Neuron (in vitro differentiated cells): ENCODE data around the gene SNPH.

Source experiments
- H2AFZ ChIP-seq: one replicate; pipeline ENCODE4 v1.6.1; 2013; ENCODE audit warnings: low read depth, mild to moderate bottlenecking, inconsistent platforms, low read length, moderate library complexity
- H3K27me3 ChIP-seq: one replicate; pipeline ENCODE4 v1.6.1; 2013; ENCODE audit warnings: low read length; ENCODE audit not compliant: insufficient read depth
- H3K36me3 ChIP-seq: one replicate; pipeline ENCODE4 v1.6.1; 2013; ENCODE audit warnings: low read length; ENCODE audit not compliant: insufficient read depth
- H3K4me1 ChIP-seq: one replicate; pipeline ENCODE4 v1.6.1; 2013; ENCODE audit warnings: low read length; ENCODE audit not compliant: insufficient read depth
- H3K4me3 ChIP-seq: 2 replicates; pipeline ENCODE4 v1.5.1; 2013; ENCODE audit warnings: mild to moderate bottlenecking, low read length, moderate library complexity
- H3K9me3 ChIP-seq: one replicate; pipeline ENCODE4 v1.6.1; 2013; ENCODE audit warnings: low read length

SNPH gene

DNA sequence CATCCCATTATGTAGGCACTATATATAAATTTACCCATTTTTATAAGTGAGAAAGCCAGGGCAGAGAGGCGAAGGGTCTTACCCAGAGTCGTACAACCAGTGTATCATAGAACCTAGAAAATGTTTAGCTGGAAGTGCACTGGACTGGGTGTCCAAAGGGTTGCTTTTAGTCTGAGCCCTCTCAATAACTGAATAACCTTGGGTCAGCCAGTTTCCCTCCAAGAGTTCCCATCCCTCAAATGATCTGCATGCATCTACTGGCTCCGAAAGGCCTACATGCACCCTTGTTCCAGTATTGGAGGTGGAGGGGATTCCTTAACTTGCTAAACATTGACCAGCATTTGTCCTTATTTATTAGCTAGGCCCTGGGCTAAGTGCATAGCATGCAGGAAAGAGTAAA lies 3.8 kb downstream of the SNPH start:
- H3K27me3 ChIP-seq = peaks cover 46% of the 10 kb centered on the region
- H2AFZ ChIP-seq = no peak overlapping the region
- peaks cover 8% of the 10 kb centered on the region for H3K4me1 ChIP-seq
- H3K9me3 ChIP-seq = no peaks in the 10 kb centered on the region
- H3K4me3 ChIP-seq = no peak overlapping the region
- H3K36me3 ChIP-seq = no peaks in the 10 kb centered on the region

DNA sequence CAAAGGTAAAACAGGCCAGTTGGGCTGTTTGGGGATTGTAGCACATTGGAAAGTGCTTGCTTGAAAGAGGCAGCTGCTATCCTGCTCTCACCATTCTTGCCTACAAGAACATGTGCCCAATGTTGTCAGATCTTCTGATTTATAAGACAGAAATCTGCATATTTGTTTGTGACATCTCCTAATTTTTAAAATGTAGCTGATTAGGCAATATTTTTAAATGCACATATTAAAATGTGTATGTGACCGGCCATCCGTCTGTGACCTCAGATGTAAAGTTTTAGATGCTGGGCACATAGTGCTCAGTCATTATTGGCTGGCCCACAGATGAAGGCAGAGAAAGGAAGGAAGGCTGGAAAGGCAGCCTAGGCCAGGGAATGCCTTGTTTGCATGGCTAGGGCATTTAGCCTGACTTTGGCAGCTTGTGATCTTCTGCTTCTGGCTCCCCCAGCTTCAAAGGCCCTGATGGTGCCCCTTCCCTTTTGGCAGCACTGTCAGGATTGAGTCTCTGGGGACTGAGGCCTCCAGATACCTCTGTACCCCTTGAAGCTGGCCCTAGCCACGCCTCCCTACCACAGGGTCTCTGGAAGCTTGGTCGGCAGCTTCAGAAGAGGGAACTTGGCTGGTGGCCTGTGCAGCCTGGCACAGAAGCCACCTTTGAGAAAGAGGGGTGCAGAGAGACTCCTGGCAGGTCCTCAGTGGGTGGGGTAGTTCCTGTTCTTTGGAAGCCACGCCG lies 6.4 kb downstream of the SNPH start:
- H3K27me3 ChIP-seq = peaks cover 40% of the 10 kb centered on the region
- H3K4me3 ChIP-seq = no peak overlapping the region
- no peaks in the 10 kb centered on the region for H3K4me1 ChIP-seq
- H2AFZ ChIP-seq = no peak overlapping the region
- H3K9me3 ChIP-seq = no peaks in the 10 kb centered on the region
- H3K36me3 ChIP-seq = no peaks in the 10 kb centered on the region

DNA sequence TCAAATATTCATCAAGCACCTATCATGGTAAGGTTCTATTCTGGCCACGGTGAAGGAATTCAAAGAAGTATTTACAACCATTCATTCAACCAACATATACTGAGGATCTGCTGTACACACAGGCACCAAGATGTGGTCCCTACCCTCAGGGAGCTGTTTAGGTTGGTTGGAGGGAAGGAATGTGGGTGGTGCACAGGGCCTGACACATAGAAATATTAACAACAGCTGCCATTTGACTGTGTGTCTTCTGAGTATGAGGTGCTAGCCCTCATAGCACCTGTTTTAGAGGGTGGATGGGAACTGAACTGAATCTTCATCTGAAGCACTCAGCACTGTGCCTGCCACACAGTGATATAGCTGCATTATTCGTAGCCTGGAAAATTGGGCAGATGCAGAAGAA lies 7.3 kb downstream of the SNPH start:
- Histone ChIP-seq H3K4me1 (no peaks in the 10 kb centered on the region), H3K27me3 (peaks cover 34% of the 10 kb centered on the region), H2AFZ (no peak overlapping the region), H3K4me3 (no peak overlapping the region), H3K9me3 (no peaks in the 10 kb centered on the region), H3K36me3 (no peaks in the 10 kb centered on the region)

DNA sequence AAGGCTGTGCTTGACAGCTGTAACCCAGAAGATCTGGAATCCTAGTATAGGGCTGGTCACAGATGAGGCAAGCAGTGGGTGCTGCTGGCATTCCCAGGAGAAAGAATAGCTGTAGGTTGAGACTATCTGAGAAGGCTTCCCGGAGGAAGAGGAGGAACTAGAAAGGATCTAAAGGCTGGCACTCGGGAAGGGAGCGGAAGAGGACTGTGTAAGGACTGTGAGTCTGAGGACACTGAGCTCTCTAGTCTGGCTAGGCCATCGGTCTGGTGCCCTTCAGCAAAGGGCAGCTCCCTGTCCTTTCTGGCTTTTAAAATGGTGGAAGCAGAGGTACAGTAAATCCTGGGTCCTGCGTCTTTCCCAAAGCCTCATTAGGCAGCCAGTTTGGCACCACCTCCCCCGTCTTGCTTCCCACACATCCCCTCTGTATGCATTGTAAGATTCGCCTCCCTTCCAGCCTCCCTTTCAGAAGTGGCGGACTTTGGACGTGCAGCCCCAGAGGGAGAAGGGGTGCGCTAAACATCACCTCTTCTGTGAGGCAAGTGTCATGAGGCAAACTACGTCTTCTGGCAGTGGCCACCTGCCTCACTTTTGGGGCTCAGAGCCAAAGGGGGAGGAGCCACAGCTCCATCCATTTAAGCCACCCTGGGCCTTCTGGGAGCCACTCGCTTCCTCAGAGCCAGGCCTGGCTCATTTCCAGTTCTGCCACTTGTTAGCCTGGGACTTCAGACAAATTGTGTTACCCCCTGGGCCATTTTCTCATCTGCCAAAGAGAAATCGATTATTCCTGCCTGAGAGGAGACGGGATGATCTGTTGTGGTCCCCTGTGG lies 8.6 kb downstream of the SNPH start:
- H3K4me1 ChIP-seq = no peaks in the 10 kb centered on the region
- no peaks in the 10 kb centered on the region for H3K9me3 ChIP-seq
- peaks cover 34% of the 10 kb centered on the region for H3K27me3 ChIP-seq
- H3K4me3 ChIP-seq = no peak overlapping the region
- no peaks in the 10 kb centered on the region for H3K36me3 ChIP-seq
- H2AFZ ChIP-seq = no peak overlapping the region

DNA sequence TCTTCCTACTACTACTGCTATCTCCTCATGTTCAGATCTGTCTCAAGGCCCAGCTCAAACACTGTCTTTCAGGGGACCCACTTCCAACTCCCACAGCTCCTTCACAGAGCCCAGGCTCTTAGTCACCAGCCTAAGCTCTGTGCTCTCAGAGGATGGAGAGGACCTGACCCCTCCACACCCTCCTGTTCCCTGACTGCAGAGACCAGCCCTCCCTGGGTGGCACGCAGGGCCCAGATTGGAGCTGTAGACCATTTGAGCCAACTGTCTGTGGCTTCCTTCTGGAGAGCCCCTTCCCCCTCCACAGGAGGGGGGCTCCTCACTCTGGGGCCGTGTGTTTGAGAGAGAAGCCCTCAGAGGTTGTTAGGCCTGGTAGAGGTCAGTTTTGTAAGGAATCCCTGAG lies 9.8 kb downstream of the SNPH start:
- no peaks in the 10 kb centered on the region for H3K9me3 ChIP-seq
- H3K4me1 ChIP-seq = no peaks in the 10 kb centered on the region
- no peaks in the 10 kb centered on the region for H3K36me3 ChIP-seq
- H3K4me3 ChIP-seq = no peak overlapping the region
- peaks cover 43% of the 10 kb centered on the region for H3K27me3 ChIP-seq
- H2AFZ ChIP-seq = no peak overlapping the region

DNA sequence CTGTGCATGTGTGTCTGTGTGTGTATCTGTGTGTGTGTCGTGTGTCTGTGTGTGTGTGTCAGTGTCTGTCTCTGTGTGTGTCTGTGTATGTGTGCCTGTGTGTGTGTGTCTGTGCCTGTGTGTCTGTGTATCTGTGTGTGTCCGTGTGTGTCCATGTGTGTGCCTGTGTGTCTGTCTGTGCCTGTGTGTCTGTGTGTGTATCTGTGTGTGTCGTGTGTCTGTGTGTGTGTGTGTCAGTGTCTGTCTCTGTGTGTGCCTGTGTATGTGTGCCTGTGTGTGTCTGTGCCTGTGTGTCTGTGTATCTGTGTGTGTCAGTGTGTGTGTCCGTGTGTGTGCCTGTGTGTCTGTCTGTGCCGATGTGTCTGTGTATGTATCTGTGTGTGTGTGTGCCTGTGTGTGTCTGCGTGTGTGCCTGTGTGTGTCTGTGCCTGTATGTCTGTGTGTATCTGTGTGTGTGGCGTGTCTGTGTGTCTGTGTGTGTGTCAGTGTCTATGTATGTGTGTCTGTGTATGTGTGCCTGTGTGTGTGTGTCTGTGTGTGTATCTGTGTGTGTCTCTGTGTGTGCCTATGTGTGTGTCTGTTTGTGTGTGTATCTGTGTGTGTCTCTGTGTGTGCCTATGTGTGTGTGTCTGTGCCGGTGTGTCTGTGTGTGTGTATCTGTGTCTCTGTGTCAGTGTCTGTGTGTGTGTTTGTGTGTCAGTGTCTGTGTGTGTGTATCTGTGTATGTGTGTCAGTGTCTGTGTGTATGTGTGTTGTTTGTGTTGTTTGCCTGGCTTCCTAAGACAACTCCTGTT lies 11.6 kb downstream of the SNPH start:
- Histone ChIP-seq H3K27me3 (peaks cover 55% of the 10 kb centered on the region), H3K4me1 (no peaks in the 10 kb centered on the region), H3K4me3 (no peak overlapping the region), H2AFZ (no peak overlapping the region), H3K36me3 (no peaks in the 10 kb centered on the region), H3K9me3 (no peaks in the 10 kb centered on the region)

DNA sequence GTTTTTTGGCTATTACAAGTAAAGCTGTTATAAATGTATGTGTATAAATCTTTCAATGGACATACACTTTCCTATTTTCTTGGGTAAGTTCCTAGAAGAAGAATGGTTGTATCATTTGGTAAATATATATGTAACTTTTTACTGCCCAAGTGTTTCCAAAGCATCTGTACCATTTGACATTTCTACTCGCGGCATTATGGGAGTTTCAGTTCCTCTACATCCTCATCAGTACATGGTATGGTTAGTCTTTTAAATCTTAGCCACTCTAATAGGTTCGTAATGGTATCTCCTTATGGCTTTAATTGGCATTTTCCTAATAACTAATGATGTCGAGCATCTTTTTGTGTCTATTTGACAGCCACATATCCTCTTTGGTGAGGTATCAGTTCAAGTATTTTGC lies 12.9 kb downstream of the SNPH start:
- Histone ChIP-seq H3K27me3 (peaks cover 55% of the 10 kb centered on the region), H3K4me3 (no peak overlapping the region), H3K36me3 (no peaks in the 10 kb centered on the region), H2AFZ (no peak overlapping the region), H3K4me1 (no peaks in the 10 kb centered on the region), H3K9me3 (no peaks in the 10 kb centered on the region)

DNA sequence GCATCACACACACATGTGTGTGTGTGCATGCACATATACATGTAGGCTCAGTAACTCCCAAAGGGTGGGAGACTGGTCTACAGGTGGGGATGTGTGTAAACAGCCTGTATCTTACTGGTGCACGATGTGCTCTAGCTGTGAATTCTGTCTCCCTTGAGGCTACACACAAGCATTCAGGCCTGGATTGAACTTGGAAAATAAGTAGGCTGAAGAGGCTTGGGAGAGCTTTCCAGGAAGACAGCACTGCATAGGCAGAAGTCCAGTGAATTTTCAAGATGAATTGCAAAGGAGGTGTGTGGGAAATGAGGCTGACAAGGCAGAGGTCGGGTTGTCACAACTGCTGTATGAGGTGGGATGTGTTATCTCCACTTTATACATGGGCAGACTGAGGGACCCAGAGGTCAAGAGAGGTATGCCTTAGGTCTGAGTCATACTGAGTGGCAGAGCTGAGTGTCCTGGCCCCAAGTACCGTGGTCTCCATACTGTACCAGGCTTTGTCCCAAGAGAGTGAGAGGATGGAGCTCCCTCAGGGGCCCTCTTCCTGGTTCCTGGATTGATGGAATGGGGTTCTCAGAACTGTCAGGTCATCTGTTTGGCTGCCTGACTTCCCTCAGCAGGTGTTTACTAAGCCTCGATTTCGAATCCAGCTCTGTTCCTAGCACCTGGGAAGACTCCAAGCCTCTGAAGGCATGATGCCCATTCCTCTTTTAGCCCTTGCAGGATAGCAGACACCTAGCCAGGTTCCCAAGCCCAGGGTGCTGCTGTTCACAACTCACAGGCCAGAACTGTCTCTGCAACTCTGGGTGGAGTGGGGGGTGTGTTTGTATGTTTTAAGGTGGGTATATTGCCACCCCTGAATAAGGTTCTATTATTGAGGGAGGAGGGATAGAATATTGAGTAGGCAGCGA lies 14.4 kb downstream of the SNPH start:
- no peak overlapping the region for H2AFZ ChIP-seq
- peaks cover 56% of the 10 kb centered on the region for H3K27me3 ChIP-seq
- no peaks in the 10 kb centered on the region for H3K36me3 ChIP-seq
- H3K4me1 ChIP-seq = no peaks in the 10 kb centered on the region
- H3K4me3 ChIP-seq = no peak overlapping the region
- no peaks in the 10 kb centered on the region for H3K9me3 ChIP-seq

DNA sequence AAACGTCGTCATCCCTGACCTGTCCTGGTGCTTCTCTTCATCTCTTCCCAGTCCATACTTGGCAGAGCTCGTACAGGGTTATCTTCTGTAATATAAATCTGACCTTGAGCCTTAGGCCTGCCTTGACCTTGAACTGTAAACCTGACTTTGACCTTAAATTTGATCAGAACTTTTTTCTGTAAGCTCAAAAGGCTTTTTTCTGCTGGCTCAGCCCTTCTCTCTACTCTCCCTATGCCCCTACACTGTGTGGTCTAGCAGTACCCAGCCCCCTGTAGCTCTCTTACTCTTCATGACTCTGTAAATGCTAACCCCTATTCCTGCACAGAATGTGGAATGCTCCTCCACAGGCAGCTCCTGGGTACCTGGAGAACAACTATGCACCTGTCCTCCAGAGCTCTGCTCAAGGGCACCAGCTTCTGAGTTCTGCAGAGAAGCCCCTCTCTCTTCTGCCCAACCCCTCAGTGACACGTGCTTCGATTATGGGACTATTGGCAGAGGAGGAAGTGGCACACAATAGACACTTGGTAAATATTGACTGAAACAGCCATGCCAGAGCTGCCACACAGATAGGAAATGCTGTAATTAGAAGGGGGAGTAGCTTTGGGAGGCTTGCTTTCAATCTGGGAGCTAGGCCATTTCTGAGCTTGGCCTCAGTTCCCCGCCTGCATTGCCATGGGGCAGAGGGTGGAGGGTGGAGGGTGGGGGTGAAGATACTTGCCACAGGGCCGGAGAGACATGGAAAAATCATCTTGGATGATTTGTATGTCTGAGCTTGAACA lies 15.4 kb downstream of the SNPH start:
- no peaks in the 10 kb centered on the region for H3K36me3 ChIP-seq
- H3K4me1 ChIP-seq = no peaks in the 10 kb centered on the region
- no peak overlapping the region for H2AFZ ChIP-seq
- no peaks in the 10 kb centered on the region for H3K9me3 ChIP-seq
- H3K4me3 ChIP-seq = no peak overlapping the region
- peaks cover 54% of the 10 kb centered on the region for H3K27me3 ChIP-seq

DNA sequence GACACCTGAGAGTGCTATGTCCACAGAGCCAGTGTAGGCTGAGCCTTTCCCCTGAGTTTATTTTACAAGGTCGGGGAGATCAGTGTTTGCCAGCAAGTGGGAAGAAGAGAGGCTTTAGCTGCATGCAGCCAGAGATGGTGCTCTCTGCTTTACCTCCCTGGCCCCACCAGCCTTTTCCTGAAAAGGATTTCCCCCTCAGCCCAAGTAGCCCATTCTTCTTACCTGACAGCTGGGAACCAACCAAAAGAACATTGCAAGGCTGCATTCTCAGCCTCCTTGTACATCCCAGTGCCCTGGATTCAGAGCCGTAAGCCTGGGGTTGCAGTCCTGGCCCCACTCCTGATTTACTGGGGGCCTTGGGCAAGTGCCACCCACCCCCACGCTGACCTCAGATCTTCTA lies 16.9 kb downstream of the SNPH start:
- H3K27me3 ChIP-seq = peaks cover 51% of the 10 kb centered on the region
- no peak overlapping the region for H2AFZ ChIP-seq
- H3K4me3 ChIP-seq = no peak overlapping the region
- H3K9me3 ChIP-seq = no peaks in the 10 kb centered on the region
- no peaks in the 10 kb centered on the region for H3K36me3 ChIP-seq
- H3K4me1 ChIP-seq = no peaks in the 10 kb centered on the region

DNA sequence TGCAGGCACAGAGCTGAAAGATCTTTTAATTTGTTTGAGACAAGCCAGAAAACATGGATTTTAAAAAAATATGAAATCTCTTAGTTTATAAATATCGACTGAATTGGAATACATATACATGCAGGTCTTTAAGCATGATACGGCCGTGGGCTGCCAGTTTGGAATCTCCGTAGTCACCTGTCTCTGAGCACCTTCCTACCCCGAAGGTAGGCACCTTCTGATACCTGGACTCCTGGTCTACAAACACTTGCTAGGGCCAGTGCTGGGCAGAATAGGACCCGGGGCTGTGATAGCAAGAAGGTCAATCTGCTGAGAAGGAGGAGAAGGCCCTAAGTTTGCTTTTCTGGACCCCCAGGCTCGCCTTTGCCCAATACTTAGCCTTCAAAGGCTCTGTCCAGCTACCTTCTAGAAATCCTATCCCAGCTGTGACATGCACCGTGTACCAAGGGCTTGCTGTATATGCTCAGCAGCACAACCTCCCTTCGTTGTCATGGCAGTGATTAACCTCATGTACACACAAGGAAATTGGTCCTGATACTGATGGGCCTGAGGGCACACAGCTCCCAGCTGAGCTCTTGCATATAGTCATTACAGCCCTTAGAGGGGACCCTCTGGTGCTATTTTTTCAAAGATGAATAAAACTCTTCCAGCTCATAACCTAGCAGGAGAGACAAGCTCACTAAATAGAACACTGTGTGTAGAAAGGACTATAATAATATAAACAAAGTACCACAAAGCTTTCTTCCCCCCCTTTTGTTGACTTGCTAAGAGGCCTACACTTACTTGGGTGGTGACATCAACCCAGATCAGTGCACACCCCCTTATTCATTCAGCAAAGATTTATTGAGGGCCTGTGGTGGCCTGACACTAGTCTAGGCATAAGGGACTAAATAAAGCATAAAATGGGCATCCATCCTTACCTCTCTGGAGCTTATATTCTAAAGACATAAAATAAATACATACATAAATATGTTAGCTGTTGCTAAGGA lies 17.7 kb downstream of the SNPH start:
- Histone ChIP-seq H3K9me3 (no peaks in the 10 kb centered on the region), H3K27me3 (peaks cover 51% of the 10 kb centered on the region), H2AFZ (no peak overlapping the region), H3K36me3 (no peaks in the 10 kb centered on the region), H3K4me3 (no peak overlapping the region), H3K4me1 (no peaks in the 10 kb centered on the region)
